Cardiac fibroblast (primary cell): ENCODE data around the gene MYO7A.

Source experiments
- DNase-seq, 2 donors: peaks; one replicate each; pipeline versions ENCODE4 v3.0.0 to v3.0.0-alpha.2; 2010; ENCODE audit warnings: low read depth in 2 of 2
- H3K4me3 ChIP-seq, 2 donors: replicated peaks in 1 of 2; 1 replicate in 1 of 2; 2 replicates in 1 of 2; pipeline ENCODE4 v1.5.1; 2011; ENCODE audit warnings: low read depth in 2 of 2, low read length in 2 of 2, mild to moderate bottlenecking in 2 of 2, moderate library complexity in 1 of 2
- CTCF ChIP-seq: IDR thresholded peaks from one replicate; pipeline ENCODE4 v1.5.1; 2011; ENCODE audit warnings: low read depth, mild to moderate bottlenecking, low read length, inconsistent platforms

Gene MYO7A

GRCh38 chr11:77118086-77118485 lies 10.0 kb upstream of the MYO7A start:
- TF ChIP-seq CTCF: no peak
- no peak for DNase-seq
- H3K4me3 ChIP-seq: no peak overlapping the region

- no peak for DNase-seq
- no peak overlapping the region for H3K4me3 ChIP-seq
- no peak for TF ChIP-seq CTCF
These were observed 9.1 kb upstream of the MYO7A start for GRCh38 chr11:77118971-77119370.

- no peak for TF ChIP-seq CTCF
- H3K4me3 ChIP-seq: no peak overlapping the region
- DNase-seq: no peak
These were observed 8.5 kb upstream of the MYO7A start for GRCh38 chr11:77119531-77119936.

- TF ChIP-seq CTCF: no peak
- H3K4me3 ChIP-seq: no peak overlapping the region
- no peak for DNase-seq
These were observed 7.5 kb upstream of the MYO7A start for GRCh38 chr11:77120571-77120970.

- no peak overlapping the region for H3K4me3 ChIP-seq
- no peak for TF ChIP-seq CTCF
- no peak for DNase-seq
These were observed 6.9 kb upstream of the MYO7A start for GRCh38 chr11:77121096-77121640.

- no peak overlapping the region for H3K4me3 ChIP-seq
- TF ChIP-seq CTCF: no peak
- DNase-seq: no peak
These were observed 6.0 kb upstream of the MYO7A start for GRCh38 chr11:77121876-77122575.

GRCh38 chr11:77122576-77123212 lies 5.4 kb upstream of the MYO7A start:
- no peak for DNase-seq
- no peak overlapping the region for H3K4me3 ChIP-seq
- TF ChIP-seq CTCF: no peak
